HepG2 (cell line): ENCODE data around the gene LOXL4. TPM values are rescaled to one million over a fixed set of nuclear protein-coding genes. Genes with fewer than 3 reads are reported as not detected.

ENCODE experiments used
- GATAD2A ChIP-seq: IDR thresholded peaks from 2 replicates; pipeline ENCODE4 v1.6.1; 2016
- HES4 ChIP-seq: sonication (generic); formaldehyde crosslinking; IDR thresholded peaks from 2 replicates; pipeline ENCODE4 v1.9.0; 2021; ENCODE audit warnings: mild to moderate bottlenecking, missing genetic modification reagents, borderline replicate concordance
- HNRNPUL1 ChIP-seq: fragments of 200-400 bp; formaldehyde crosslinking; IDR thresholded peaks from 2 replicates; pipeline ENCODE4 v1.6.1; 2017; ENCODE audit warnings: low read depth, mild to moderate bottlenecking, low read length, moderate library complexity
- MBNL3 ChIP-seq: fragments of 250-450 bp; sonication (Bioruptor Pico); conservative IDR thresholded peaks from 2 replicates; pipeline ENCODE4 v1.8.0; 2022; ENCODE audit warnings: mild to moderate bottlenecking, inconsistent platforms
- MEIS2 ChIP-seq: sonication (generic); formaldehyde crosslinking; IDR thresholded peaks from 2 replicates; pipeline ENCODE4 v1.9.0; 2021; ENCODE audit warnings: mild to moderate bottlenecking, missing genetic modification reagents
- MYC ChIP-seq: sonication (generic); formaldehyde crosslinking; IDR thresholded peaks from 2 replicates; pipeline ENCODE4 v1.9.0; 2021; ENCODE audit warnings: missing genetic modification reagents, borderline replicate concordance
- TAF1 ChIP-seq: sonication (generic); formaldehyde crosslinking; IDR thresholded peaks from 2 replicates; pipeline ENCODE4 v1.4.0; 2020; ENCODE audit warnings: missing genetic modification reagents
- TCF7 ChIP-seq: sonication (generic); IDR thresholded peaks from 2 replicates; pipeline ENCODE4 v1.6.1; 2016; ENCODE audit warnings: antibody characterized with exemption, low read depth
- ZNF224 ChIP-seq: sonication (generic); formaldehyde crosslinking; IDR thresholded peaks from 2 replicates; pipeline ENCODE4 v1.5.0; 2020; ENCODE audit warnings: mild to moderate bottlenecking, missing genetic modification reagents
- ZNF335 ChIP-seq: sonication (generic); formaldehyde crosslinking; IDR thresholded peaks from 2 replicates; pipeline ENCODE4 v1.4.0; 2020; ENCODE audit warnings: missing genetic modification reagents
- ZNF704 ChIP-seq: sonication (generic); formaldehyde crosslinking; IDR thresholded peaks from 2 replicates; pipeline ENCODE4 v1.8.1; 2023; ENCODE audit warnings: mild to moderate bottlenecking, inconsistent platforms, moderate library complexity, missing genetic modification reagents, borderline replicate concordance
- ZNF740 ChIP-seq: sonication (generic); formaldehyde crosslinking; IDR thresholded peaks from 2 replicates; pipeline ENCODE4 v1.4.0; 2020; ENCODE audit warnings: missing genetic modification reagents
- ZNF775 ChIP-seq: sonication (generic); formaldehyde crosslinking; IDR thresholded peaks from 2 replicates; pipeline ENCODE4 v1.4.0; 2020; ENCODE audit warnings: missing genetic modification reagents, mild to moderate bottlenecking, moderate library complexity, borderline replicate concordance
- polyA plus RNA-seq, 8 experiments: library from polyadenylated mRNA; depleted of rRNA in 3 of 8; stranded (reverse) in 7 of 8; unstranded in 1 of 8; fragments of >200 nt; fragmentation: Illumina TruSeq in 4 of 8; extraction: Trizol in 4 of 8; gene quantifications; 2 replicates each; pipeline versions ENCODE4 v1.2.1 to v1.2.3, GENCODE V29; 2011 to 2016; ENCODE audit warnings: low read depth in 4 of 8, missing spikeins in 1 of 8, mixed read lengths in 1 of 8; ENCODE audit not compliant: insufficient read depth in 1 of 8
- total RNA-seq, 5 experiments: library from RNA; depleted of rRNA; stranded (reverse); fragments of >200 nt; fragmentation: Illumina TruSeq; extraction: Trizol; gene quantifications; 2 replicates each; pipeline ENCODE4 v1.2.3, GENCODE V29; 2016; ENCODE audit warnings: low read depth in 1 of 5
- TF ChIP-seq, protein P1 (sequence below): sonication (generic); formaldehyde crosslinking; conservative IDR thresholded peaks from 2 replicates; pipeline ENCODE4 v1.4.0; 2020; ENCODE audit warnings: missing genetic modification reagents
- TF ChIP-seq, protein P2 (sequence below): sonication (generic); formaldehyde crosslinking; IDR thresholded peaks from 2 replicates; pipeline ENCODE4 v1.4.0; 2020; ENCODE audit warnings: missing genetic modification reagents
- TF ChIP-seq, protein P3 (sequence below): sonication (generic); formaldehyde crosslinking; IDR thresholded peaks from 2 replicates; pipeline ENCODE4 v1.9.0; 2021; ENCODE audit warnings: missing genetic modification reagents, mild to moderate bottlenecking, borderline replicate concordance

The LOXL4 gene
- total and polyA plus RNA-seq, 2 of the 13 experiments (the other 11 are each of a cell fraction or from before 2014, with no cell fraction given): 8.8 to 21.1 TPM

DNA sequence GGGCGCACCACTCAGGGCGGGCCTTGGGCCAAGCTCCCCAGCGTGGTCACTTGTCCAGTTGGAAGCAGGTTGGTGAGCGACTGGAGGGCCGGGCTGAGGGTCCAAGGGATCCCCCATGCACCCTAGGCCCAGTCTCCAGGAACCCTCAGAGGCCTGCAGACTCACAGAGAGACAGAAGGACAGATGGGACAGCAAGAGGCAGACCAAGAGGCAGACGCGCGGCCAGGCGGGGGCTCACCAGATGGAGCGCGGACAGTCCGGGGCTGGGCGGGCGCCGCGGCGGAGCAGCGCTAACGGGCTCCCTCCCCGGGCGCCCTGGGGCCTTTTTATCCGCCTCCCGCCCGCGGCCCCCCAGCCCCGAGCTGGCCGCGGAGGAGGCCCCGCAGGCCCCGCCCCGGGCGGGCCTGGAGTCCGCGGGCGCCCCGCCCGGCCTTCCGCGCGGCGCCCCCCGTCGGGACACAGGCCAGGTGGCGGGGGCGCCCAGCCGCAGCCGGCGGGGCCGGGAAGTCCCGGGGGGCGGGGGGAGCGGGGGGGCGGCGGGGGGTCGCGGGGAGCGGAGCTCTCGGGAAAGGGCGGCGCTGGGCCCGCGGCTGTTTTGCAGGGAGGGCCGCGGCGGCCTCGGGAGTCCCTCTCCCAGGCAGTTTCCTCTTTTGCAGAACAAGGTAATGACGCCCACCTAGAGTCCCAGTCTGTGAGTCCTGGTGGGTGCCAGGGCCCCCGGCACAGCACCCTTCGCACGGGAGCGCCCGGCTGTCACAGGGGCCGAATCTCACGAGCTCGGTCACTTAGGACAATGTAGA is at the start of gene LOXL4 (continued):
- TF ChIP-seq, protein P1, sequence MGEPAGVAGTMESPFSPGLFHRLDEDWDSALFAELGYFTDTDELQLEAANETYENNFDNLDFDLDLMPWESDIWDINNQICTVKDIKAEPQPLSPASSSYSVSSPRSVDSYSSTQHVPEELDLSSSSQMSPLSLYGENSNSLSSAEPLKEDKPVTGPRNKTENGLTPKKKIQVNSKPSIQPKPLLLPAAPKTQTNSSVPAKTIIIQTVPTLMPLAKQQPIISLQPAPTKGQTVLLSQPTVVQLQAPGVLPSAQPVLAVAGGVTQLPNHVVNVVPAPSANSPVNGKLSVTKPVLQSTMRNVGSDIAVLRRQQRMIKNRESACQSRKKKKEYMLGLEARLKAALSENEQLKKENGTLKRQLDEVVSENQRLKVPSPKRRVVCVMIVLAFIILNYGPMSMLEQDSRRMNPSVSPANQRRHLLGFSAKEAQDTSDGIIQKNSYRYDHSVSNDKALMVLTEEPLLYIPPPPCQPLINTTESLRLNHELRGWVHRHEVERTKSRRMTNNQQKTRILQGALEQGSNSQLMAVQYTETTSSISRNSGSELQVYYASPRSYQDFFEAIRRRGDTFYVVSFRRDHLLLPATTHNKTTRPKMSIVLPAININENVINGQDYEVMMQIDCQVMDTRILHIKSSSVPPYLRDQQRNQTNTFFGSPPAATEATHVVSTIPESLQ: no peak
- TF ChIP-seq, protein P2, sequence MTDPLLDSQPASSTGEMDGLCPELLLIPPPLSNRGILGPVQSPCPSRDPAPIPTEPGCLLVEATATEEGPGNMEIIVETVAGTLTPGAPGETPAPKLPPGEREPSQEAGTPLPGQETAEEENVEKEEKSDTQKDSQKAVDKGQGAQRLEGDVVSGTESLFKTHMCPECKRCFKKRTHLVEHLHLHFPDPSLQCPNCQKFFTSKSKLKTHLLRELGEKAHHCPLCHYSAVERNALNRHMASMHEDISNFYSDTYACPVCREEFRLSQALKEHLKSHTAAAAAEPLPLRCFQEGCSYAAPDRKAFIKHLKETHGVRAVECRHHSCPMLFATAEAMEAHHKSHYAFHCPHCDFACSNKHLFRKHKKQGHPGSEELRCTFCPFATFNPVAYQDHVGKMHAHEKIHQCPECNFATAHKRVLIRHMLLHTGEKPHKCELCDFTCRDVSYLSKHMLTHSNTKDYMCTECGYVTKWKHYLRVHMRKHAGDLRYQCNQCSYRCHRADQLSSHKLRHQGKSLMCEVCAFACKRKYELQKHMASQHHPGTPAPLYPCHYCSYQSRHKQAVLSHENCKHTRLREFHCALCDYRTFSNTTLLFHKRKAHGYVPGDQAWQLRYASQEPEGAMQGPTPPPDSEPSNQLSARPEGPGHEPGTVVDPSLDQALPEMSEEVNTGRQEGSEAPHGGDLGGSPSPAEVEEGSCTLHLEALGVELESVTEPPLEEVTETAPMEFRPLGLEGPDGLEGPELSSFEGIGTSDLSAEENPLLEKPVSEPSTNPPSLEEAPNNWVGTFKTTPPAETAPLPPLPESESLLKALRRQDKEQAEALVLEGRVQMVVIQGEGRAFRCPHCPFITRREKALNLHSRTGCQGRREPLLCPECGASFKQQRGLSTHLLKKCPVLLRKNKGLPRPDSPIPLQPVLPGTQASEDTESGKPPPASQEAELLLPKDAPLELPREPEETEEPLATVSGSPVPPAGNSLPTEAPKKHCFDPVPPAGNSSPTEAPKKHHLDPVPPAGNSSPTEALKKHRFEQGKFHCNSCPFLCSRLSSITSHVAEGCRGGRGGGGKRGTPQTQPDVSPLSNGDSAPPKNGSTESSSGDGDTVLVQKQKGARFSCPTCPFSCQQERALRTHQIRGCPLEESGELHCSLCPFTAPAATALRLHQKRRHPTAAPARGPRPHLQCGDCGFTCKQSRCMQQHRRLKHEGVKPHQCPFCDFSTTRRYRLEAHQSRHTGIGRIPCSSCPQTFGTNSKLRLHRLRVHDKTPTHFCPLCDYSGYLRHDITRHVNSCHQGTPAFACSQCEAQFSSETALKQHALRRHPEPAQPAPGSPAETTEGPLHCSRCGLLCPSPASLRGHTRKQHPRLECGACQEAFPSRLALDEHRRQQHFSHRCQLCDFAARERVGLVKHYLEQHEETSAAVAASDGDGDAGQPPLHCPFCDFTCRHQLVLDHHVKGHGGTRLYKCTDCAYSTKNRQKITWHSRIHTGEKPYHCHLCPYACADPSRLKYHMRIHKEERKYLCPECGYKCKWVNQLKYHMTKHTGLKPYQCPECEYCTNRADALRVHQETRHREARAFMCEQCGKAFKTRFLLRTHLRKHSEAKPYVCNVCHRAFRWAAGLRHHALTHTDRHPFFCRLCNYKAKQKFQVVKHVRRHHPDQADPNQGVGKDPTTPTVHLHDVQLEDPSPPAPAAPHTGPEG (CRISPR knock-in tag): peak; percentile 33; the same call in 1 of the 2 replicates
- TF ChIP-seq TAF1 (CRISPR knock-in tag) (peak; percentile 35; the same call in 1 of the 2 replicates), MEIS2 (CRISPR knock-in tag) (no peak), ZNF335 (CRISPR knock-in tag) (no peak), TCF7 (no peak), HES4 (CRISPR knock-in tag) (0 out of 2 replicates have a peak, but pooled peaks have one; percentile 51), ZNF740 (CRISPR knock-in tag) (0 out of 2 replicates have a peak, but pooled peaks have one; percentile 19), HNRNPUL1 (no peak), ZNF775 (CRISPR knock-in tag) (no peak), MYC (CRISPR knock-in tag) (peak; percentile 36; the same call in 1 of the 2 replicates), GATAD2A (CRISPR knock-in tag) (0 out of 2 replicates have a peak, but pooled peaks have one; percentile 29), MBNL3 (CRISPR knock-in tag) (no peak), ZNF224 (CRISPR knock-in tag) (no peak), ZNF704 (CRISPR knock-in tag) (no peak)
- TF ChIP-seq, protein P3, sequence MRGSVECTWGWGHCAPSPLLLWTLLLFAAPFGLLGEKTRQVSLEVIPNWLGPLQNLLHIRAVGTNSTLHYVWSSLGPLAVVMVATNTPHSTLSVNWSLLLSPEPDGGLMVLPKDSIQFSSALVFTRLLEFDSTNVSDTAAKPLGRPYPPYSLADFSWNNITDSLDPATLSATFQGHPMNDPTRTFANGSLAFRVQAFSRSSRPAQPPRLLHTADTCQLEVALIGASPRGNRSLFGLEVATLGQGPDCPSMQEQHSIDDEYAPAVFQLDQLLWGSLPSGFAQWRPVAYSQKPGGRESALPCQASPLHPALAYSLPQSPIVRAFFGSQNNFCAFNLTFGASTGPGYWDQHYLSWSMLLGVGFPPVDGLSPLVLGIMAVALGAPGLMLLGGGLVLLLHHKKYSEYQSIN (CRISPR knock-in tag): no peak
